Measurements from ENCODE around the gene TUBB3.

Gene TUBB3

GRCh38 chr16:89949121-89949742, 26.1 kb downstream of the TUBB3 start:
- Histone ChIP-seq H3K27me3 (ENCODE audit: insufficient read depth, low read depth) (peaks cover 33% of the 10 kb centered on the region), H3K9ac (peak overlapping the region; percentile 25; the same call in 1 of the 2 replicates), H3K4me3 (IDR thresholded peaks at IDR 0.05; ENCODE audit: insufficient read depth, low read depth, low read length) (no peak overlapping the region), H4K20me1 (ENCODE audit: insufficient read depth) (no peaks in the 10 kb centered on the region), H3K27ac (no peak overlapping the region), H3K4me1 (ENCODE audit: low read depth, poor library complexity, severe bottlenecking) (peaks cover 16% of the 10 kb centered on the region), H3K4me2 (peak overlapping the region; percentile 84), H3K36me3 (ENCODE audit: insufficient read depth) (no peaks in the 10 kb centered on the region), H3K79me2 (ENCODE audit: insufficient read depth, low read depth) (no peaks in the 10 kb centered on the region), H2AFZ (ENCODE audit: low read depth) (no peak overlapping the region; the same call in 1 of the 2 replicates)
- TF ChIP-seq CTCF (conservative IDR thresholded peaks at IDR 0.05; ENCODE audit: low read depth, low read length) = no peak

DNA sequence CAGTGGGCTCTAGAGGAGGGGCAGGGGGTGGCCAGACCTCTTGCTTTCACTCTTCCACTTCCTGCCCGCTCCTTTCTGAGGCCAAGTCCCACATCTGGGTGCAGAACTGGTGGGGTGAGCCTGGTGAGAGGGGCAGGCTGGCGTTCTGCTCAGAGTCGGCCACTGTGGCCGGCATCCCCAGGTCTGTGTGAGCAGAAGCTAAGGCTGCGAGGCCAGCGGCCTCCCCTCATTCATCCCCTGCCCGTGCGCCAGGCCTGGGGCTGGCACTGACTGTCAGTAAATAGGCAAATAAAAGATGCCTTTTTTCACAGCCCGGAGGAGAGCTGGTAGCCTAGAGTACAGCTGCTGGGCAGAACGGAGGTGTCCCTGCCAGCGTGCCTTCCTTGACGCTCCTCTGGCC, 26.6 kb downstream of the TUBB3 start:
- Histone ChIP-seq H3K79me2 (ENCODE audit: insufficient read depth, low read depth) (no peaks in the 10 kb centered on the region), H3K27me3 (ENCODE audit: insufficient read depth, low read depth) (peaks cover 31% of the 10 kb centered on the region), H2AFZ (ENCODE audit: low read depth) (no peak overlapping the region), H4K20me1 (ENCODE audit: insufficient read depth) (no peaks in the 10 kb centered on the region), H3K27ac (no peak overlapping the region), H3K4me1 (ENCODE audit: low read depth, poor library complexity, severe bottlenecking) (peaks cover 16% of the 10 kb centered on the region), H3K4me2 (peak overlapping the region; percentile 84; the same call in 1 of the 2 replicates), H3K4me3 (IDR thresholded peaks at IDR 0.05; ENCODE audit: insufficient read depth, low read depth, low read length) (no peak overlapping the region), H3K36me3 (ENCODE audit: insufficient read depth) (no peaks in the 10 kb centered on the region), H3K9ac (no peak overlapping the region)
- TF ChIP-seq CTCF (conservative IDR thresholded peaks at IDR 0.05; ENCODE audit: low read depth, low read length) = no peak

DNA sequence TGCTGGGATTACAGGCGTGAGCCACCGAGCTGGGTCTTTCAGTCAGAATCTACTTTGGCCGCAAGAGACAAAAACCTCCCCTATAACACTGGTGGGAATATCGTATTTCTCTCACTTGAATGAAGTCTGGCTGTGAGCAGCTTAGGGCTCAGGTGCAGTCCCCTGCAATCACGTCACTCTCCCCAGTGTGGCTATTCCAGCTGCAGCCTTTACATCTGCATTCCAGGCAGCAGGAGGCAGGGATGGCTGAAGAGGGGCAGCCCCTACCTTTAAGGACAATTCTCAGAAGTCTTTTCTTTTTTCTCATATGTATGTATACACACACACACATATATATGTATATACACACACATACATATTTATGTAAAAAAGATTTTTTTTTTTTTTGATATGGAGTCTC, 28.4 kb downstream of the TUBB3 start:
- Histone ChIP-seq H3K79me2 (ENCODE audit: insufficient read depth, low read depth) (no peaks in the 10 kb centered on the region), H4K20me1 (ENCODE audit: insufficient read depth) (no peaks in the 10 kb centered on the region), H3K4me1 (ENCODE audit: low read depth, poor library complexity, severe bottlenecking) (peaks cover 16% of the 10 kb centered on the region), H3K27me3 (ENCODE audit: insufficient read depth, low read depth) (peaks cover 14% of the 10 kb centered on the region), H3K36me3 (ENCODE audit: insufficient read depth) (no peaks in the 10 kb centered on the region), H3K27ac (no peak overlapping the region), H2AFZ (ENCODE audit: low read depth) (no peak overlapping the region), H3K4me2 (no peak overlapping the region), H3K9ac (no peak overlapping the region), H3K4me3 (IDR thresholded peaks at IDR 0.05; ENCODE audit: insufficient read depth, low read depth, low read length) (no peak overlapping the region)
- no peak for TF ChIP-seq CTCF (conservative IDR thresholded peaks at IDR 0.05; ENCODE audit: low read depth, low read length)

- Histone ChIP-seq H3K4me1 (ENCODE audit: low read depth, poor library complexity, severe bottlenecking) (peaks cover 16% of the 10 kb centered on the region), H4K20me1 (ENCODE audit: insufficient read depth) (no peaks in the 10 kb centered on the region), H3K27ac (no peak overlapping the region), H3K4me2 (no peak overlapping the region), H3K36me3 (ENCODE audit: insufficient read depth) (no peaks in the 10 kb centered on the region), H3K27me3 (ENCODE audit: insufficient read depth, low read depth) (peaks cover 10% of the 10 kb centered on the region), H3K4me3 (IDR thresholded peaks at IDR 0.05; ENCODE audit: insufficient read depth, low read depth, low read length) (no peak overlapping the region), H2AFZ (ENCODE audit: low read depth) (no peak overlapping the region), H3K9ac (no peak overlapping the region), H3K79me2 (ENCODE audit: insufficient read depth, low read depth) (no peaks in the 10 kb centered on the region)
- TF ChIP-seq CTCF (conservative IDR thresholded peaks at IDR 0.05; ENCODE audit: low read depth, low read length) = no peak
Measured at GRCh38 chr16:89952049-89952448, 28.9 kb downstream of the TUBB3 start.
